NCI-H1417 treated with DMSO at 0.1 percent for 48 hours (cell line): ENCODE results near the gene NECAB2.
"Not testable (repeated sequence)": the region's sequence is repeated elsewhere in the genome, so short reads cannot be mapped to it uniquely, and the experiment has no call there.

Source experiments
- DNase-seq: peaks from one replicate; lab custom pipeline; 2025; lab: John Stamatoyannopoulos, UW

NECAB2 gene

GRCh38 chr16:83936581-83937165 lies 31.4 kb upstream of the NECAB2 start:
- DNase-seq, result no peak

- DNase-seq, result no peak
Observed at GRCh38 chr16:83937267-83937666, 30.8 kb upstream of the NECAB2 start.

GRCh38 chr16:83937922-83938885 lies 29.8 kb upstream of the NECAB2 start:
- DNase-seq, result no peak

DNA sequence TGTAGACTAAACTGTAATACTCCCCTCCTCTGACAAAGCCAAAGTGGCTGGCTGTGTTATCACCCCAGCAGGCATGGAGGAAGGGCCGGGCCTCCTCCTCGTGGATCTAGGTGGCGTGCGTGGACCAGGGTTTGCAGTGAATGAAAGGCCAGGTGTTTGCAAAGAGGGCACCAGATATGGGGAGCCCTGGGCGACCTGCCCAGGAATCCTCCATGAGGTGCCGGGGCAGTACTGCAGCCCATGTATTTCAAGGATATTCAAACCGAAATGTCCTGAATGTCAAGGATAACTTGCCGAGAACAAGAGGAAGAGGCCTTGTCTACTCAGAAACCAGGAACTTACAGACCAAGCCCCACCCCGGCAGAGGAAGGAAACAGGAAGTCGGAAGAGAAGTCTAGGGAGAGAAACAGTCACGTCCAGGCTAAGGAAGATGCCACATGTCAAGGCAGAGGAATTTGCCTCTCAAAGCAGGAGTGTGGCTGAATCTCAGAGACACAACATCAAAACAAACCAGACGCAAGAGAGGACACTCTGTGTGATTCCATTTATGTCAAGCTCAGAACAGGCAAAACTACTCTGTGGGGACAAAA lies 28.7 kb upstream of the NECAB2 start:
- no peak for DNase-seq

- DNase-seq, result no peak
Observed at GRCh38 chr16:83940119-83940518, 27.9 kb upstream of the NECAB2 start.

DNA sequence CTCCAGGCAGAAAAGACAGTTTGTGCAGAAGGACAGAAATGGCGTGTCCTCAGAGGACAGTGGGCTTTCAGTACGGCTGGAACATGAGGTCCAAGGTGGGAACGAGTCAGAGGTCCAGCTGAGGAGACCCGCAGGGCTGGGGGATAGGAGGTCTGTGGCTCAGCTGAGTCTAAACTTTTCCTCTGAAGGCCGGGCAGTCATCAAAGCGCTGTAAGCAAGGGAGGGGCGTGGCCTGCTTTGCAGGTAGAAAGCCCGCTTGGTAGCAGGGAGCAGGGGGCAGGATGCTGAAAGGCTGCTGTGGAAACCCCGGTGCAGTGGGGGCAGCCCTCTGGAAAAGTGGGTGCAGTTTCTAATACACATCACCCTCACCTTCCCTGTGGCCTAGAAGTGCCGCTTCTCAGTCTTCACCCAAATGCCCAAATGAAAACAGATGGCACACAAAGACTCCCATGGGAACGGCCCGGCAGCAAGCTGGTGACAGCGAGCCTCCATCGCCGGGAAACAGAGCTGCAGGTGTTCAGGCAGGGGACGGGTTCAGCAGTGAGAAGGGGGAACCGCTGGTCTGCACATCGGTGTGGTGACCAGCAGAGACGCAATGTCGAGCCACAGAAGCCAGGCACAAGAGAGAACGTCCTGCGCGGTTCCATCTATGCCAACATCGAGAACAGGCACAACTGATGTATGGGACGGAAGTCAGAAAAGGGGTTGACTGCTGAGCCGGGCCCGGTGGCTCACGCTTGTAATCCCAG lies 27.2 kb upstream of the NECAB2 start:
- DNase-seq, result no peak

DNA sequence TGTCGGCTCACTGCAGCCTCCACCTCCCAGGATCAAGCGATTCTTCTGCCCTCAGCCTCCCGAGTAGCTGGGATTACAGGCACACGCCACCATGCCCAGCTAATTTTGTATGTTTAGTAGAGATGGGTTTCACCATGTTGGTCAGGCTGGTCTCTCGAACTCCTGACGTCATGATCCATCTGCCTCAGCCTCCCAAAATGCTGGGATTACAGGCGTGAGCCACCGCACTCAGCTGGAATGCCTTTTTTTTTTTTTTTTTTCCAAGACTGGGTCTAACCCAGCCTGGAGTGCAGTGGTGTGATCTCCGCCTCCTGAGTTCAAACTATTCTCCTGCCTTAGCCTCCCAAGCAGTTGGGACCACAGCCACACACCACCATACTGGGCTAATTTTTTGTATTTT lies 26.5 kb upstream of the NECAB2 start:
- DNase-seq, result not testable (repeated sequence)

DNA sequence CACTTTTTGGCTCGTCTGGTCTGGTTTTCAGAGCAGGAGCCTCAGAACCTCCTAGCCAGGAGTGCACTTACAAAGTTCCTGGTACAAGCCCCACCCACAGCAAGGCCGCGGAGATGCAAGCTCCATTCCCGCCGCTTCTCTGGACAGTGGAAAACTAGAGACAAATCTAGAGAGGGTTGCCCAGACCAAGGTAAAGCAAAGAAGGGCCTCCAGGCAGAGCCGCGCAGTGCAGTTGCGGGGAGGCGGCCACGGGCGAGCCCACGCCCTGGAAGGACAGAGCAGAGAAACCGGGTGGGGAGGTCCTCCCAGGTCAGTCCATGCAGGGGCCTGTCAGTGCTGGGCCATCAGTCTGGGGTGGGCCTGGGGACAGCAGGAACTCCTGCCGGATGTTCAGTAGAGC lies 26.0 kb upstream of the NECAB2 start:
- no peak for DNase-seq

DNA sequence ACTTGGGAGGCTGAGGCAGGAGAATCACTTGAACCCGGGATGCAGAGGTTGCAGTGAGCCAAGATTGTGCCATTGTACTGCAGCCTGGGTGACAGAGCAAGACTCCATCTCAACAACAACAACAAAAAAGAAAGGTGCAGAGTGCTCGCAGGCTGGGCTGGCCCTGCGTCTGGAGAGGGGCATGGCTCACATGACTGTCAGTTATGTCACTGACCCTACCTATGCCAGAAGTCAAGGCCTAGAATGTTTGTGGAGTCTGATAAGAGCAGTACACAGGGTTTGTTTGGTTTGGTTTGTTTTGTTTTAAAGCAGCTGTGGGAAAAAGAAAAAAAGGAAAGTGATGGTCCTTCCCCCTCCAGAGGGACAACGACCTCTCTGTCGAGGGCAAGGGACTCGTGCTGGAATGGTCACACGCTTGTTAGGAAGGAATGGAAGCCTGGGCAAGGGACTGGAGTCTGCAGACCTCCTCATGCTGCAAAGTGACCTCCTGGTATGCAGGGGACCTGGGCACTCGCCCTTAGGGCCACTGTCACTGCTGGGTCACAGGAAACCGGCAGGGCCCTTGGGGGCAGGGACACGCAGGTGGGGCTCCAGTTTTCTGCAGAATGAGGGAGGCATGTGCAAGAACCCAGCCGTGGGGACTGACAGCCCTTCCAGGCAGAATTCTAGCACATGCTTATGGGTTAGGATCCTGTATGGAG lies 25.1 kb upstream of the NECAB2 start:
- DNase-seq, result no peak

- no peak for DNase-seq
Observed at GRCh38 chr16:83943516-83944050, 24.5 kb upstream of the NECAB2 start.

DNA sequence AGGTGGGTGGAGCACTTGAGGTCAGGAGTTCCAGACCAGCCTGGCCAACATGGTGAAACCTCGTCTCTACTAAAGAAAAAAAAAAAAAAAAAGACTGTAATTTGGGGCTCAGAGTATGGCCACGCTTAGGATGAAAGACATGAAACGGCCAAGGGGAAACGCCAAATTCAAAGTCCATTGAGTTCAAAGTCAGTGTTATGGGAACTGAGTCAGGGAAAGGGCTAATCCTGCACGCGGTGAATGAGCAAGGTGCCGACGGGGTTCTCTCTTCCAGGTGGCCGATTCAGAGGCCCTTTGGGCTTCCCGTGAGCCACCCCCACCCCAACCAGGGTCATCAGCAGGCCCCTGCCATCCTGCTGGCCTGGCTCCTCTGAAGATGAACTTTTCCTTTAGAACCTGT lies 22.5 kb upstream of the NECAB2 start:
- no peak for DNase-seq

DNA sequence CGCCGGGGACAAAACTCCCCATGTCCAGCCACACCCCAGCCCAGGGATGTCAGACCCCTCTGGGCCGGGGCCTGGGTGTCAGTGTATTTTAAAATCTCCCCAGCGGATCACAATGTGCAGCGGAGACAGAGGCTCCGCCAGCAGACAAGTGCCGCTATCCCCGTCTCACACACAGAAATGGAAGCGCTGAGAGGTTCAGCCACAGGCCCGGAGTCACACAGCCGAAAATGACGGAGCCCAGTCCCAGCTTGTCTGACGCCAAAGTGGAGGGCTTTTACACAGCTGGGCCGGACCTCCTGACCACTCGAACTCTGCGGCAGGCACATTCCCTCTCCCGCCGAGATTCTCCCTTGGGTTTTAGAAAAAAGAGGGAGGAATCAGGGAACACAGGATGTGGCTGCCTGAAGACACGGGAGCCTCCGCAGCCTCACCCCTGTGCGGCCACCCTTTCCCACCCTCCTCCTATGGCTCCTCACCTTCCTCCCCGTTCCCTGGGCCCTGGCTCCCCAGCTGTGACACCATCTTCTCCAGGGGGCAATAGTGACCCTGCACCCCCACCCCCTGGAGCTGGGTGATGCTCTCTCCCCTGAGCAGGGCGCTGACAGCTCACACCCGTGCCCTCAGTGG lies 21.8 kb upstream of the NECAB2 start:
- no peak for DNase-seq

DNA sequence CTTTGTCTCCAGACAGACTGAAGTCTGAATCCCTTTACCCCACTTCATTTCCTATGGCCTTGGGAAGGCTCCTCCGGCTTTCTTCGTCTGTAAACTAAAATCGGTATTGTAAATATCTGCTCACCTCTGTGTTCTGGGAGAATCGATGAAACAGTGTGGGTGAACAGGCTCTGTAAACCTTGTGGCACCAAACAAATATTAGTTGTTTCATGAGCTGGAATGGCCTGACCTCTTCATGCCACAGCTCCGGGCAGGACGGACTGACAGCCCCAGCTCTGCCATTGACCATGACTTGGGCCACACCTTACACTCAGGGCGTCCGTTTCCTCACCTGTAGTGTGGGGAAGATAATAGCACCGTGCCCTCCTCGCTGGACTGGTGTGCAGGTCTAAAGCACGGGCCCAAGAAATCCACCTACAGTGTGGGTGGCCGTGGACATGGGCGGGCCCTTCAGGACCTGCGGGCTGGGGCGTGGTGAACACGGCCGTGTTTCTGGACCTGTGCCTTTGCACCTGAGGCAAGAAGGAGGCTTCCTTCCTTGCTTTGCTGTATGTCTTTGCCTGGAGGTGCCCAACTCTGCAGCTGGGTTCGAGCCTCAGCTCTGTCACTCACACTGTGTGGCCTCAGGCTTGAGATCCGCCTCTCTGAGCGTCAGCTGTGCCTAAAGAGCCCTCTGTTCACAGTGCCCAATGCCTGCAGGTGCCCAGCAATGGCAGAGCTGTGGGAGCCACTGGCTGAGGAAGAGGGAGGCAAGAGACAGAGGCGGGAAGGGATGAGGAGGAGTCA lies 21.1 kb upstream of the NECAB2 start:
- no peak for DNase-seq

- DNase-seq, result no peak
Observed at GRCh38 chr16:83947642-83948234, 20.3 kb upstream of the NECAB2 start.

GRCh38 chr16:83948914-83949723 lies 18.9 kb upstream of the NECAB2 start:
- DNase-seq, result no peak

- no peak for DNase-seq
Observed at GRCh38 chr16:83949724-83950001, 18.4 kb upstream of the NECAB2 start.

- DNase-seq, result not testable (repeated sequence)
Observed at GRCh38 chr16:83950862-83951399, 17.1 kb upstream of the NECAB2 start.

- no peak for DNase-seq
Observed at GRCh38 chr16:83951544-83951943, 16.5 kb upstream of the NECAB2 start.

- DNase-seq, result no peak
Observed at GRCh38 chr16:83952587-83952939, 15.5 kb upstream of the NECAB2 start.
